ENCODE measurements around the gene BNIP3. TPM values are rescaled to one million over a fixed set of nuclear protein-coding genes. Genes with fewer than 3 reads are reported as not detected.
A peak's percentile ranks its signal among the peaks of the same experiment; 100 is the strongest.

The BNIP3 gene
- total RNA-seq, 1 experiment from 2014 or later = 57.1 TPM

- H3K27ac Mint-ChIP-seq = no peak overlapping the region; a peak in 1 of 7 replicates
- Histone ChIP-seq H3K4me1 (ENCODE audit: insufficient read depth, low read length) (peaks cover 13% of the 10 kb centered on the region), H2AFZ (ENCODE audit: low read length) (no peak overlapping the region), H2BK20ac (ENCODE audit: low read depth, low read length, poor library complexity, severe bottlenecking) (no peak overlapping the region), H3K4ac (ENCODE audit: low read depth, low read length) (no peak overlapping the region), H2BK120ac (ENCODE audit: low read depth, low read length, poor library complexity, severe bottlenecking) (no peak overlapping the region), H2BK15ac (ENCODE audit: low read depth, low read length) (no peak overlapping the region), H3K9me3 (ENCODE audit: control insufficient read depth, low read depth, low read length) (no peaks in the 10 kb centered on the region), H4K20me1 (ENCODE audit: control insufficient read depth, insufficient read depth, insufficient read length) (no peaks in the 10 kb centered on the region), H3K79me2 (ENCODE audit: insufficient read depth, low read length) (peaks cover 4% of the 10 kb centered on the region; the same call in 1 of the 2 replicates), H3K27me3 (ENCODE audit: insufficient read depth, low read length) (peaks cover 9% of the 10 kb centered on the region; the same call in 1 of the 2 replicates), H3T11ph (ENCODE audit: low read length) (no peak overlapping the region), H2BK5ac (ENCODE audit: insufficient read length, low read length) (no peak overlapping the region), H3K27ac (ENCODE audit: insufficient read length, low read depth, low read length) (no peak overlapping the region), H3K9ac (ENCODE audit: extremely low read depth, insufficient read length, low read length) (no peak overlapping the region), H4K91ac (ENCODE audit: insufficient read length, low read depth, low read length) (no peak overlapping the region), H3K23me2 (ENCODE audit: insufficient read length, low read depth, low read length, poor library complexity, severe bottlenecking) (peaks cover 11% of the 10 kb centered on the region), H3K79me1 (ENCODE audit: insufficient read depth, low read depth, low read length, poor library complexity, severe bottlenecking) (peaks cover 4% of the 10 kb centered on the region), H3K14ac (ENCODE audit: insufficient read depth, low read length) (no peak overlapping the region), H4K5ac (ENCODE audit: insufficient read length, low read depth, low read length) (no peak overlapping the region), H3K56ac (ENCODE audit: insufficient read length, low read depth, low read length) (no peak overlapping the region), H3K18ac (ENCODE audit: insufficient read length, low read depth, low read length) (no peak overlapping the region), H3K23ac (ENCODE audit: insufficient read length, low read depth, low read length) (no peak overlapping the region), H2AK5ac (ENCODE audit: insufficient read length, low read length) (no peak overlapping the region), H4K8ac (replicated peaks; ENCODE audit: insufficient read length, low read depth, low read length) (no peak overlapping the region), H2BK12ac (ENCODE audit: insufficient read length, low read depth, low read length) (no peak overlapping the region), H3K4me2 (ENCODE audit: insufficient read depth, insufficient read length, low read length) (no peak overlapping the region)
- WGBS (ENCODE audit: extremely low coverage, insufficient read length, low lambda C conversion rate) = no CpG with 5 or more reads among the region's 3 CpGs
- peaks cover 12% of the 10 kb centered on the region for H3K27me3 Mint-ChIP-seq (ENCODE audit: low read depth)
- peaks cover 30 to 39% of the 10 kb centered on the region in 2 experiments for H3K4me1 Mint-ChIP-seq
- DNase-seq = no peak
- no peak for TF ChIP-seq CTCF (conservative IDR thresholded peaks at IDR 0.05)
- peaks cover 16 to 50% (median 22%) of the 10 kb centered on the region in 3 experiments; a peak in 6 of 7 replicates for H3K36me3 Mint-ChIP-seq (ENCODE audit: insufficient read depth in 1 of 3, low read depth in 3 of 3)
- H3K9me3 Mint-ChIP-seq = peaks cover 5 to 10% of the 10 kb centered on the region in 2 experiments; a peak in 4 of 5 replicates
- peak overlapping the region in 1 of 2 experiments; percentile 30; a peak in 4 of 5 replicates for H3K4me3 Mint-ChIP-seq
These were observed 3.4 kb downstream of the BNIP3 start for GRCh38 chr10:131978366-131978765.
